MV-4-11 (cell line): ENCODE data around the gene PHF20.
"Not testable (repeated sequence)": the region's sequence is repeated elsewhere in the genome, so short reads cannot be mapped to it uniquely, and the experiment has no call there.

ENCODE experiments used
- DNase-seq: peaks from one replicate; lab custom pipeline; 2025; lab: John Stamatoyannopoulos, UW

PHF20 gene

GRCh38 chr20:35929301-35929700, 157.5 kb downstream of the PHF20 start:
- no peak for DNase-seq

GRCh38 chr20:35934050-35934449, 162.2 kb downstream of the PHF20 start:
- no peak for DNase-seq

- no peak for DNase-seq
Observed at GRCh38 chr20:35939264-35939663, 167.4 kb downstream of the PHF20 start.

- DNase-seq: no peak
Observed at GRCh38 chr20:35941620-35942019, 169.8 kb downstream of the PHF20 start.

GRCh38 chr20:35942243-35942642, 170.4 kb downstream of the PHF20 start:
- DNase-seq: peak; percentile 6

- DNase-seq: no peak
Observed at GRCh38 chr20:35947489-35947888, 175.7 kb downstream of the PHF20 start.

GRCh38 chr20:35947907-35948306, 176.1 kb downstream of the PHF20 start:
- no peak for DNase-seq

- DNase-seq: no peak
Observed at GRCh38 chr20:35950093-35950492, 178.3 kb downstream of the PHF20 start.

GRCh38 chr20:35952080-35952479, 180.3 kb downstream of the PHF20 start:
- not testable (repeated sequence) for DNase-seq

GRCh38 chr20:35952480-35953386, 180.9 kb downstream of the PHF20 start:
- peak; percentile 76 for DNase-seq

- DNase-seq: peak; percentile 42
Observed at GRCh38 chr20:35953387-35954199, 181.8 kb downstream of the PHF20 start.

- peak; percentile 95 for DNase-seq
Observed at GRCh38 chr20:35954200-35954906, 182.5 kb downstream of the PHF20 start, which contains the start of gene SCAND1. SCAND1 (minus strand) TSS chr20:35954502; CDS start chr20:35954284, 218 bp downstream.

- DNase-seq: peak; percentile 35
Observed at GRCh38 chr20:35954907-35955251, 183.1 kb downstream of the PHF20 start.

GRCh38 chr20:35956616-35957015, 184.8 kb downstream of the PHF20 start:
- DNase-seq: no peak

GRCh38 chr20:35959291-35959690, 187.5 kb downstream of the PHF20 start:
- not testable (repeated sequence) for DNase-seq

- no peak for DNase-seq
Observed at GRCh38 chr20:35963878-35964277, 192.1 kb downstream of the PHF20 start.

GRCh38 chr20:35967979-35968640, 196.3 kb downstream of the PHF20 start, which contains the start of gene CNBD2:
CNBD2 (plus strand) TSS chr20:35968590; CDS start chr20:35968763, 173 bp downstream.
- no peak for DNase-seq

- no peak for DNase-seq
Observed at GRCh38 chr20:35968930-35969329, 197.1 kb downstream of the PHF20 start.

- no peak for DNase-seq
Observed at GRCh38 chr20:35971981-35972380, 200.2 kb downstream of the PHF20 start.

- DNase-seq: no peak
Observed at GRCh38 chr20:35972462-35972861, 200.6 kb downstream of the PHF20 start.

GRCh38 chr20:35974256-35974655, 202.4 kb downstream of the PHF20 start:
- peak; percentile 10 for DNase-seq
